Right ventricle myocardium superior (tissue), 1 donor: ENCODE results near the gene CARMIL1. TPM values are rescaled to one million over a fixed set of nuclear protein-coding genes. Genes with fewer than 3 reads are reported as not detected.

Source experiments
- ATAC-seq: fragments of 200-7000 bp; cut with Tn5 transposase; one replicate; pipeline ENCODE4 v1.9.1; 2020; ENCODE audit warnings: mild to moderate bottlenecking; ENCODE audit not compliant: poor library complexity
- DNase-seq: peaks from one replicate; pipeline ENCODE4 v3.0.0-alpha.2; 2020
- intact Hi-C: fragments of 100-400 bp; cut with DNase I; formaldehyde crosslinking; loops from one replicate; pipeline ENCODE4 v1.11.2; 2022
- total RNA-seq: library from RNA; stranded (reverse); fragmentation: NEBNext Ultra II Directional; extraction: Animal tissue kit (Norgen Biotek cat#: 25700); gene quantifications from one replicate; pipeline ENCODE4 v1.2.1, GENCODE V29; 2021
- donor health status: DM: no; HTN: yes; CAD: no; lungs with severe emphysema.

CARMIL1 gene
- total RNA-seq, 1 donor from 2014 or later: 3.4 TPM

- ATAC-seq (peak; percentile 57), DNase-seq (no peak)
- intact Hi-C loops: no loop called here
Measured at GRCh38 chr6:25447570-25447929, 168.4 kb downstream of the CARMIL1 start.

- no peak for DNase-seq
- intact Hi-C loops: no loop called here
- no peak for ATAC-seq
Measured at GRCh38 chr6:25448965-25449538, 169.9 kb downstream of the CARMIL1 start.

GRCh38 chr6:25449774-25450173 is 170.6 kb downstream of the CARMIL1 start:
- no peak for ATAC-seq
- no peak for DNase-seq
- intact Hi-C loops: no loop called here

- intact Hi-C loops: no loop called here
- DNase-seq (no peak), ATAC-seq (no peak)
Measured at GRCh38 chr6:25450469-25451198, 171.5 kb downstream of the CARMIL1 start.

GRCh38 chr6:25452031-25452430 is 172.9 kb downstream of the CARMIL1 start:
- ATAC-seq (peak; percentile 38), DNase-seq (no peak)
- intact Hi-C loops: no loop called here

GRCh38 chr6:25453288-25453687 is 174.1 kb downstream of the CARMIL1 start:
- DNase-seq: no peak
- ATAC-seq: no peak
- intact Hi-C loops: no loop called here

- intact Hi-C loops: no loop called here
- no peak for DNase-seq
- no peak for ATAC-seq
Measured at GRCh38 chr6:25454136-25454535, 175.0 kb downstream of the CARMIL1 start.

- intact Hi-C loops: no loop called here
- ATAC-seq (no peak), DNase-seq (no peak)
Measured at GRCh38 chr6:25456249-25457040, 177.3 kb downstream of the CARMIL1 start.

- no peak for DNase-seq
- intact Hi-C loops: no loop called here
- no peak for ATAC-seq
Measured at GRCh38 chr6:25457516-25457915, 178.3 kb downstream of the CARMIL1 start.

- no peak for ATAC-seq
- intact Hi-C loops: no loop called here
- no peak for DNase-seq
Measured at GRCh38 chr6:25458485-25458884, 179.3 kb downstream of the CARMIL1 start.

GRCh38 chr6:25462235-25462897 is 183.2 kb downstream of the CARMIL1 start:
- ATAC-seq: no peak
- intact Hi-C loops: no loop called here

GRCh38 chr6:25463441-25463840 is 184.3 kb downstream of the CARMIL1 start:
- ATAC-seq (no peak), DNase-seq (no peak)
- intact Hi-C loops: no loop called here

More at GRCh38 chr6:25462235-25462897, 183.2 kb downstream of the CARMIL1 start:
- DNase-seq: no peak

- intact Hi-C loops: no loop called here
- ATAC-seq (no peak), DNase-seq (no peak)
Measured at GRCh38 chr6:25464225-25464624, 185.1 kb downstream of the CARMIL1 start.

- intact Hi-C loops: no loop called here
- DNase-seq (no peak), ATAC-seq (no peak)
Measured at GRCh38 chr6:25465941-25466340, 186.8 kb downstream of the CARMIL1 start.

GRCh38 chr6:25468881-25469280 is 189.7 kb downstream of the CARMIL1 start:
- ATAC-seq (no peak), DNase-seq (no peak)
- intact Hi-C loops: no loop called here

GRCh38 chr6:25469797-25470388 is 190.7 kb downstream of the CARMIL1 start:
- ATAC-seq (no peak), DNase-seq (no peak)
- intact Hi-C loops: no loop called here

- ATAC-seq: no peak
- intact Hi-C loops: no loop called here
- DNase-seq: no peak
Measured at GRCh38 chr6:25472306-25472705, 193.1 kb downstream of the CARMIL1 start.

- no peak for ATAC-seq
- intact Hi-C loops: no loop called here
Measured at GRCh38 chr6:25472906-25473305, 193.7 kb downstream of the CARMIL1 start.

GRCh38 chr6:25473447-25473846 is 194.3 kb downstream of the CARMIL1 start:
- peak; percentile 43 for ATAC-seq
- DNase-seq: no peak

More at GRCh38 chr6:25472906-25473305, 193.7 kb downstream of the CARMIL1 start:
- DNase-seq: no peak

More at GRCh38 chr6:25473447-25473846, 194.3 kb downstream of the CARMIL1 start:
- intact Hi-C loops: no loop called here
